IMR-90 (cell line): Measurements from ENCODE around the gene CHRFAM7A.
"Not testable (repeated sequence)": the region's sequence is repeated elsewhere in the genome, so short reads cannot be mapped to it uniquely, and the experiment has no call there.

Source experiments
- CTCF ChIP-seq: conservative IDR thresholded peaks from 2 replicates; pipeline ENCODE4 v1.5.1; 2012; ENCODE audit warnings: mild to moderate bottlenecking, low read depth, low read length, improper control_type of control experiment
- RCOR1 ChIP-seq: IDR thresholded peaks from 2 replicates; pipeline ENCODE4 v1.6.1; 2012; ENCODE audit warnings: mild to moderate bottlenecking, low read length, improper control_type of control experiment; ENCODE audit not compliant: insufficient replicate concordance
- TF ChIP-seq, protein P1 (sequence below): fragments of 150-350 bp; IDR thresholded peaks from 2 replicates; pipeline ENCODE4 v1.6.1; 2017; ENCODE audit warnings: mild to moderate bottlenecking, antibody characterized with exemption, low read length, low read depth

- TF ChIP-seq CTCF, RCOR1: not testable (repeated sequence)
- TF ChIP-seq, protein P1, sequence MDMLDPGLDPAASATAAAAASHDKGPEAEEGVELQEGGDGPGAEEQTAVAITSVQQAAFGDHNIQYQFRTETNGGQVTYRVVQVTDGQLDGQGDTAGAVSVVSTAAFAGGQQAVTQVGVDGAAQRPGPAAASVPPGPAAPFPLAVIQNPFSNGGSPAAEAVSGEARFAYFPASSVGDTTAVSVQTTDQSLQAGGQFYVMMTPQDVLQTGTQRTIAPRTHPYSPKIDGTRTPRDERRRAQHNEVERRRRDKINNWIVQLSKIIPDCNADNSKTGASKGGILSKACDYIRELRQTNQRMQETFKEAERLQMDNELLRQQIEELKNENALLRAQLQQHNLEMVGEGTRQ = not testable (repeated sequence)
Observed at GRCh38 chr15:30386318-30386887, 6.9 kb downstream of the CHRFAM7A start.
